H1 (cell line): Measurements from ENCODE around the gene SERP1. TPM values are rescaled to one million over a fixed set of nuclear protein-coding genes. Genes with fewer than 3 reads are reported as not detected.

Experiments
- CTCF ChIA-PET: fragments of 300-600 bp; sonication (Branson Sonifier 250); formaldehyde crosslinking; loops from one replicate; lab custom pipeline; 2021; ENCODE audit not compliant: partially characterized antibody; lab: Charles Lee
- POLR2A ChIA-PET: fragments of 300-600 bp; sonication (Branson Sonifier 250); formaldehyde crosslinking; loops from one replicate; lab custom pipeline; 2021; ENCODE audit warnings: inconsistent platforms; ENCODE audit not compliant: partially characterized antibody; lab: Charles Lee
- DNase-seq, 2 experiments: peaks; one replicate each; pipeline versions ENCODE4 v3.0.0 to v3.0.0-alpha.2; 2010 to 2022; ENCODE audit warnings: low spot score in 2 of 2, low read depth in 1 of 2, mixed read lengths in 1 of 2
- FAIRE-seq: peaks from 2 replicates; lab custom pipeline; 2011; peaks lifted over from hg19 to GRCh38; lab: Jason Lieb, UNC
- H2AFZ ChIP-seq: 2 replicates; pipeline ENCODE4 v1.8.1; 2012; ENCODE audit warnings: low read length, inconsistent platforms
- H2AK5ac ChIP-seq: 2 replicates; pipeline ENCODE4 v1.6.1; 2013; ENCODE audit warnings: low read depth, low read length
- H2BK120ac ChIP-seq: replicated peaks from 2 replicates; pipeline ENCODE3; 2013; ENCODE audit warnings: low read depth, low read length, inconsistent platforms
- H2BK12ac ChIP-seq: 2 replicates; pipeline ENCODE4 v1.6.1; 2013; ENCODE audit warnings: low read depth, low read length
- H2BK15ac ChIP-seq: 2 replicates; pipeline ENCODE4 v1.6.1; 2013; ENCODE audit warnings: low read length
- H2BK20ac ChIP-seq: 2 replicates; pipeline ENCODE4 v1.6.1; 2013; ENCODE audit warnings: low read length
- H2BK5ac ChIP-seq: 2 replicates; pipeline ENCODE4 v1.6.1; 2013; ENCODE audit warnings: low read depth, low read length
- H3K14ac ChIP-seq: 2 replicates; pipeline ENCODE4 v1.6.1; 2013; ENCODE audit warnings: inconsistent platforms; ENCODE audit not compliant: insufficient read length
- H3K18ac ChIP-seq: 2 replicates; pipeline ENCODE4 v1.6.1; 2013; ENCODE audit warnings: low read length; ENCODE audit errors: extremely low read depth
- H3K23ac ChIP-seq: 2 replicates; pipeline ENCODE4 v1.6.1; 2013; ENCODE audit warnings: inconsistent platforms; ENCODE audit not compliant: insufficient read length
- H3K23me2 ChIP-seq: 2 replicates; pipeline ENCODE4 v1.6.1; 2013; ENCODE audit warnings: low read depth, low read length
- H3K27ac ChIP-seq: 2 replicates; pipeline ENCODE4 v1.6.1; 2011; ENCODE audit warnings: low read depth, low read length, inconsistent platforms
- H3K27me3 ChIP-seq, 4 experiments: replicated peaks in 1 of 4; 1 replicate in 1 of 4; 2 replicates in 3 of 4; pipeline versions ENCODE4 v1.6.1 to v1.8.1; 2011 to 2013; ENCODE audit warnings: low read length in 3 of 4, mild to moderate bottlenecking in 3 of 4, inconsistent platforms in 2 of 4, mixed read lengths in 2 of 4, moderate library complexity in 1 of 4; ENCODE audit not compliant: control insufficient read depth in 3 of 4, insufficient read depth in 3 of 4; ENCODE audit errors: extremely low read depth in 1 of 4
- H3K36me3 ChIP-seq, 4 experiments: 2 replicates each; pipeline versions ENCODE4 v1.6.1 to v1.8.1; 2011 to 2013; ENCODE audit warnings: mild to moderate bottlenecking in 4 of 4, low read length in 3 of 4, moderate library complexity in 2 of 4, control low read depth in 1 of 4, inconsistent platforms in 1 of 4; ENCODE audit not compliant: insufficient read depth in 4 of 4, control insufficient read depth in 2 of 4
- H3K4ac ChIP-seq: replicated peaks from 2 replicates; pipeline ENCODE3; 2013; ENCODE audit warnings: low read length, low read depth, mixed read lengths, inconsistent platforms; ENCODE audit not compliant: insufficient read length
- H3K4me1 ChIP-seq, 4 experiments: replicated peaks in 1 of 4; 1 replicate in 1 of 4; 2 replicates in 3 of 4; pipeline versions ENCODE4 v1.6.1 to v1.8.1; 2011 to 2013; ENCODE audit warnings: low read length in 3 of 4, inconsistent platforms in 2 of 4, mixed read lengths in 1 of 4; ENCODE audit not compliant: insufficient read depth in 4 of 4, control insufficient read depth in 3 of 4
- H3K4me2 ChIP-seq, 2 experiments: 2 replicates each; pipeline versions ENCODE4 v1.6.1 to v1.8.1; 2011 to 2013; ENCODE audit warnings: low read depth in 2 of 2, low read length in 2 of 2, control low read depth in 1 of 2, inconsistent platforms in 1 of 2, mild to moderate bottlenecking in 1 of 2; ENCODE audit not compliant: insufficient read depth in 1 of 2
- H3K4me3 ChIP-seq, 4 experiments: fragments of 200-600, 300-600 bp in 1 of 4; sonication (generic), shearing (Covaris generic), sonication (Bioruptor Twin) in 1 of 4; 2 replicates each; pipeline versions ENCODE4 v1.5.1 to v1.8.1; 2011 to 2016; ENCODE audit warnings: low read length in 4 of 4, low read depth in 3 of 4, control low read depth in 2 of 4, inconsistent platforms in 2 of 4, mild to moderate bottlenecking in 2 of 4, mixed read lengths in 1 of 4, moderate library complexity in 1 of 4; ENCODE audit not compliant: insufficient read depth in 2 of 4; ENCODE audit errors: extremely low read depth in 1 of 4
- H3K56ac ChIP-seq: replicated peaks from 2 replicates; pipeline ENCODE3; 2013; ENCODE audit warnings: low read depth, mild to moderate bottlenecking, mixed read lengths, low read length, inconsistent platforms; ENCODE audit not compliant: insufficient read length
- H3K79me1 ChIP-seq: 2 replicates; pipeline ENCODE4 v1.6.1; 2013; ENCODE audit warnings: low read depth, low read length, control low read depth
- H3K79me2 ChIP-seq, 2 experiments: 2 replicates each; pipeline versions ENCODE4 v1.6.1 to v1.8.1; 2012 to 2013; ENCODE audit warnings: low read length in 2 of 2, mild to moderate bottlenecking in 2 of 2, inconsistent platforms in 1 of 2; ENCODE audit not compliant: insufficient read depth in 2 of 2, control insufficient read depth in 1 of 2
- H3K9ac ChIP-seq, 4 experiments: replicated peaks in 1 of 4; 1 replicate in 1 of 4; 2 replicates in 3 of 4; pipeline versions ENCODE4 v1.6.1 to v1.8.1; 2011 to 2013; ENCODE audit warnings: low read depth in 3 of 4, low read length in 3 of 4, control low read depth in 2 of 4, mild to moderate bottlenecking in 2 of 4, moderate library complexity in 2 of 4, inconsistent platforms in 1 of 4; ENCODE audit errors: extremely low read depth in 1 of 4
- H3K9me3 ChIP-seq, 2 experiments: 2 replicates each; pipeline versions ENCODE4 v1.6.1 to v1.8.1; 2012 to 2013; ENCODE audit warnings: mild to moderate bottlenecking in 2 of 2, moderate library complexity in 2 of 2, control low read depth in 1 of 2, inconsistent platforms in 1 of 2, low read depth in 1 of 2, low read length in 1 of 2, mixed read lengths in 1 of 2; ENCODE audit not compliant: insufficient read depth in 2 of 2
- H4K20me1 ChIP-seq, 2 experiments: replicated peaks in 1 of 2; 2 replicates each; pipeline versions ENCODE3 to v1.8.1; 2011 to 2013; ENCODE audit warnings: inconsistent platforms in 2 of 2, low read length in 2 of 2, mild to moderate bottlenecking in 1 of 2; ENCODE audit not compliant: insufficient read depth in 2 of 2, control insufficient read depth in 1 of 2
- H4K5ac ChIP-seq: 2 replicates; pipeline ENCODE4 v1.6.1; 2013; ENCODE audit warnings: low read length, low read depth, mixed read lengths, inconsistent platforms; ENCODE audit not compliant: insufficient read length
- H4K8ac ChIP-seq: 2 replicates; pipeline ENCODE4 v1.8.0; 2013; ENCODE audit warnings: mild to moderate bottlenecking, moderate library complexity, low read length, inconsistent platforms; ENCODE audit not compliant: insufficient read depth; ENCODE audit errors: extremely low read depth
- H4K91ac ChIP-seq: replicated peaks from 2 replicates; pipeline ENCODE3; 2013; ENCODE audit warnings: low read length, mixed read lengths, inconsistent platforms; ENCODE audit not compliant: insufficient read length
- ASH2L ChIP-seq: fragments of 200-600, 300-600 bp; sonication (generic); IDR thresholded peaks from one replicate; pipeline ENCODE4 v1.7.1; 2017; ENCODE audit warnings: low read length
- ATF2 ChIP-seq: IDR thresholded peaks from 2 replicates; pipeline ENCODE4 v1.6.1; 2012; ENCODE audit warnings: low read length, inconsistent platforms
- BRCA1 ChIP-seq: IDR thresholded peaks from 2 replicates; pipeline ENCODE4 v1.6.1; 2012; ENCODE audit warnings: low read depth, low read length, improper control_type of control experiment
- CHD2 ChIP-seq: IDR thresholded peaks from 2 replicates; pipeline ENCODE4 v1.6.1; 2012; ENCODE audit warnings: low read length, improper control_type of control experiment
- EP300 ChIP-seq, 2 experiments: IDR thresholded peaks; 1 replicate in 1 of 2; 2 replicates in 1 of 2; pipeline ENCODE4 v1.6.1; 2011 to 2012; ENCODE audit warnings: low read depth in 2 of 2, low read length in 2 of 2, mild to moderate bottlenecking in 2 of 2, borderline replicate concordance in 1 of 2, inconsistent platforms in 1 of 2, moderate library complexity in 1 of 2
- EZH2 ChIP-seq: fragments of 200-600 bp; sonication (generic); IDR thresholded peaks from 2 replicates; pipeline ENCODE4 v1.7.1; 2012; ENCODE audit warnings: low read depth, mild to moderate bottlenecking, moderate library complexity, low read length, inconsistent platforms; ENCODE audit not compliant: severe bottlenecking
- NANOG ChIP-seq: IDR thresholded peaks from 2 replicates; pipeline ENCODE4 v1.6.1; 2011; ENCODE audit warnings: low read length, low read depth, mild to moderate bottlenecking, inconsistent platforms; ENCODE audit not compliant: insufficient read depth, poor library complexity, severe bottlenecking
- RNF2 ChIP-seq: fragments of 200-900, 300-1000 bp; sonication (generic); IDR thresholded peaks from 2 replicates; pipeline ENCODE4 v1.7.1; 2016; ENCODE audit warnings: borderline replicate concordance, low read depth, mild to moderate bottlenecking, antibody characterized with exemption, low read length; ENCODE audit not compliant: poor library complexity, severe bottlenecking; ENCODE audit errors: missing control alignments
- SIN3A ChIP-seq, 2 experiments: IDR thresholded peaks in 1 of 2; conservative IDR thresholded peaks in 1 of 2; 2 replicates each; pipeline ENCODE4 v1.6.1; 2011 to 2012; ENCODE audit warnings: low read length in 2 of 2, improper control_type of control experiment in 1 of 2, low read depth in 1 of 2, mild to moderate bottlenecking in 1 of 2
- SP2 ChIP-seq: IDR thresholded peaks from 2 replicates; pipeline ENCODE4 v1.6.1; 2012; ENCODE audit warnings: mild to moderate bottlenecking, low read length, inconsistent platforms
- WGBS, 2 experiments: shearing (Covaris generic) in 1 of 2; methylation state at CpG; one replicate each; pipeline versions ENCODE4 v1.1.6 to v1.1.7; 2013 to 2015; ENCODE audit warnings: low lambda C conversion rate in 2 of 2, mixed read lengths in 2 of 2, inconsistent platforms in 1 of 2, low coverage in 1 of 2, missing lambda C conversion rate in 1 of 2; ENCODE audit not compliant: insufficient replicate concordance in 2 of 2, insufficient coverage in 1 of 2, insufficient read length in 1 of 2; ENCODE audit errors: extremely low coverage in 1 of 2, missing lambda C conversion rate in 1 of 2; 5-methylcytosine and 5-hydroxymethylcytosine counted together
- polyA plus RNA-seq, 7 experiments: library from polyadenylated mRNA; depleted of rRNA in 3 of 7; stranded (reverse) in 5 of 7; unstranded in 2 of 7; fragments of >200 nt in 5 of 7; fragments of 200-250 nt in 2 of 7; gene quantifications; 1 replicate in 5 of 7; 2 replicates in 1 of 7; 4 replicates in 1 of 7; pipeline versions ENCODE4 v1.2.1 to v1.2.3, GENCODE V29; 2011 to 2013; ENCODE audit warnings: missing spikeins in 2 of 7, mixed read lengths in 2 of 7
- total RNA-seq: library from RNA; stranded (reverse); fragmentation: NEBNext Ultra II Directional; extraction: Animal tissue kit (Norgen Biotek cat#: 25700); gene quantifications from 2 replicates; pipeline ENCODE4 v1.2.1, GENCODE V29; 2021

The SERP1 gene
- total and polyA plus RNA-seq, 2 of the 8 experiments (the other 6 are each of a cell fraction or from before 2014, with no cell fraction given), result 90.3 to 98.2 TPM

DNA sequence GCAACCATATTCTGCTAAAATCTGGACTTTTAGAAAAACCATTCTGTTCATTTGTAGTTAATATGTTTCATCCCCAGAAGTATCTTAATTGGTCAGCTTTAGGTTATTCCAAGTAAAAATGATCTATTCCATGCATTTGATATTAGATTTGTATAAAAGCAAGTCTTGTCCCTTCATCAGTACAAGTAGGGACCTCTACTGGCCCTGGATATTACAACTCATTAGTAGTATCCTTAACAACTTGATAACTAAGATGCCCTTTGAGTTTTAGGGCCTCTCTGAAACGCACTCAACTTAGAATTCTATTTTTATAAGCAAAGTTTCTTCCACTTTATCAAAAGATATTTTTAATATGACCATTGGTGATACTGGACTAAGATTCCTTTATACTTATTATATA is 31.6 kb upstream of the SERP1 start:
- 90% methylated on average over 1 of the region's 1 CpG; no CpG with 5 or more reads in 1 of the 2 experiments for WGBS, 2 experiments
- ChIA-PET POLR2A (interaction anchor here (0.7 to 0.9 kb wide), 2 partner anchors 10 to 30 kb away, joined by 3 read pairs; no protein-coding TSS in a partner anchor), CTCF (interaction anchor here (0.7 to 3.2 kb wide), 7 partner anchors 8 to 126 kb away, joined by 3 to 12 read pairs (median 3); partner anchors contain the start of gene ERICH6)
- TF ChIP-seq NANOG (no peak), CHD2 (no peak), SIN3A (conservative IDR thresholded peaks at IDR 0.05 in 1 of 2, IDR thresholded peaks at IDR 0.05 in 1 of 2; ENCODE audit: low read depth in 1 of 2, low read length in 2 of 2) (no peak), RNF2 (no peak), BRCA1 (no peak), EZH2 (no peak), EP300 (IDR thresholded peaks at IDR 0.05; ENCODE audit: borderline replicate concordance in 1 of 2, low read depth in 2 of 2, low read length in 2 of 2) (no peak), ASH2L (no peak), ATF2 (no peak), SP2 (no peak)

More for the DNA sequence above, 31.6 kb upstream of the SERP1 start:
- Histone ChIP-seq H3K14ac (no peak overlapping the region), H2BK120ac (no peak overlapping the region), H3K56ac (no peak overlapping the region), H2BK5ac (no peak overlapping the region), H3K4me1 (no peaks in the 10 kb centered on the region), H4K5ac (no peak overlapping the region), H3K4me2 (no peak overlapping the region), H3K23me2 (no peaks in the 10 kb centered on the region), H3K9me3 (no peaks in the 10 kb centered on the region), H2BK15ac (no peak overlapping the region), H3K27ac (no peak overlapping the region), H2AK5ac (no peak overlapping the region), H3K79me1 (no peaks in the 10 kb centered on the region), H4K91ac (no peak overlapping the region), H2BK20ac (no peak overlapping the region), H4K20me1 (peaks cover 0 to 4% of the 10 kb centered on the region in 2 experiments), H3K9ac (no peak overlapping the region), H4K8ac (no peak overlapping the region), H3K4me3 (no peak overlapping the region), H2AFZ (no peak overlapping the region), H3K18ac (no peak overlapping the region), H3K36me3 (peaks cover 6 to 64% (median 27%) of the 10 kb centered on the region in 4 experiments), H3K27me3 (no peaks in the 10 kb centered on the region), H3K79me2 (no peaks in the 10 kb centered on the region), H3K23ac (no peak overlapping the region), H3K4ac (no peak overlapping the region), H2BK12ac (no peak overlapping the region)
- DNase-seq (no peak), FAIRE-seq (no peak)
